ENCODE measurements around the gene GINS3.

DNA sequence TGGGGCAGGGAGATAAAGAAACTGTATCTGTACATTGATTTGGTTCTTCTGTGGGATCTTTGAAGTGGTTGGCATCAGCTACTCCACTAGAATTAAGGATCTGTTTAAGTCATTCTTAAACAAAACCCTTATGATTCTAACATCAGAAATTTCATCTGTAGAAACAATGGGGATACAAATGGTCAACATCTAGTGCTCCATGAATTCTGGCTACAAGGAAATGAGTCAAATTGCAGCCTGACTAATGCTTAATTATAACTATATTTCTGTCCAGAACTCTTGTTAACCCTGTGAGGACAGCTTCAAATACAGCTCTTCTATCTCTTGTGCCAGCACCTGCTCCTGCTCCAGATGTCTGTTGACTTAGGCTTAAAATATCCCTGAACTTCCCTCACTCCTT, 13.9 kb upstream of the GINS3 start:
- no peak for TF ChIP-seq POLR2A (IDR thresholded peaks at IDR 0.05; ENCODE audit: low read depth, low read length)
- no peak for TF ChIP-seq POLR2AphosphoS5 (IDR thresholded peaks at IDR 0.05; ENCODE audit: low read depth, low read length)
- TF ChIP-seq TAF1 (IDR thresholded peaks at IDR 0.05; ENCODE audit: borderline replicate concordance, low read depth, low read length) = no peak

All from GM12892 (cell line).